HEK293T (cell line): Measurements from ENCODE around the gene RNF133.

Experiments
- BHLHE40 ChIP-seq: fragments of 450-650 bp; IDR thresholded peaks from 2 replicates; pipeline ENCODE4 v1.6.1; 2016; ENCODE audit warnings: mild to moderate bottlenecking, moderate library complexity, borderline replicate concordance
- FOXK2 ChIP-seq: fragments of 450-650 bp; IDR thresholded peaks from 2 replicates; pipeline ENCODE4 v1.6.1; 2016; ENCODE audit warnings: mild to moderate bottlenecking
- FOXM1 ChIP-seq: fragments of 450-650 bp; IDR thresholded peaks from 2 replicates; pipeline ENCODE4 v1.6.1; 2017; ENCODE audit warnings: mild to moderate bottlenecking, borderline replicate concordance
- HDGF ChIP-seq: fragments of 450-650 bp; IDR thresholded peaks from 2 replicates; pipeline ENCODE4 v1.6.1; 2017; ENCODE audit warnings: antibody characterized with exemption, borderline replicate concordance
- L3MBTL2 ChIP-seq: fragments of 450-650 bp; conservative IDR thresholded peaks from 2 replicates; pipeline ENCODE4 v1.6.1; 2016; ENCODE audit warnings: mild to moderate bottlenecking
- LEF1 ChIP-seq: fragments of 450-650 bp; IDR thresholded peaks from 2 replicates; pipeline ENCODE4 v1.6.1; 2017; ENCODE audit warnings: mild to moderate bottlenecking, borderline replicate concordance
- SP1 ChIP-seq: fragments of 450-650 bp; IDR thresholded peaks from 2 replicates; pipeline ENCODE4 v1.6.1; 2017
- TARDBP ChIP-seq: fragments of 450-650 bp; IDR thresholded peaks from 2 replicates; pipeline ENCODE4 v1.6.1; 2016
- ZNF384 ChIP-seq: fragments of 450-650 bp; IDR thresholded peaks from 2 replicates; pipeline ENCODE4 v1.6.1; 2016

DNA sequence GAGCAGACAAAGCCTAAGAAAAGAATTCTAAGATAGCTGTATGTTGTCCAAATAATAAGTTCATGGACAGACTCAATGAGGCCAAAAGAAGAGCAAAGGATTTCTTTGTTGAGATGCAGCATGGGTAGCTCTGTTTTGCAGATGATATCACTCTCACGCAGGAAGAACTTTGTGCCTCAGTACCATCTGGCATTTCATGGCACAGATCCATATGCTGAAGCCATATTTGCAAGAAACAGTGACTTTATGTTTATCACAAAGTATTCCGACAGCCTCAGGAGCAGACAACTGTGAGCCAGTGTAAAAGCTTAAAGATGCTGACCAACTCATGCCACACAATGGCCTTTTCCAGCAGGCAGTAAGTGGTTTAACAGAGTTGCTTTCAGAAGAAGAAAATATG is 49.3 kb upstream of the RNF133 start:
- no peak for TF ChIP-seq ZNF384
- TF ChIP-seq SP1, result no peak
- TF ChIP-seq BHLHE40, result no peak
- no peak for TF ChIP-seq LEF1
- no peak for TF ChIP-seq HDGF
- TF ChIP-seq FOXK2, result no peak
- TF ChIP-seq TARDBP, result no peak
- TF ChIP-seq L3MBTL2, result no peak
- no peak for TF ChIP-seq FOXM1
